Right forelimb (tissue), 1 donor: Measurements from ENCODE around the gene TAB2.
"Not testable (repeated sequence)": the region's sequence is repeated elsewhere in the genome, so short reads cannot be mapped to it uniquely, and the experiment has no call there.

Experiments
- DNase-seq: peaks from one replicate; pipeline ENCODE4 v3.0.0-alpha.2; 2018

TAB2 gene

DNA sequence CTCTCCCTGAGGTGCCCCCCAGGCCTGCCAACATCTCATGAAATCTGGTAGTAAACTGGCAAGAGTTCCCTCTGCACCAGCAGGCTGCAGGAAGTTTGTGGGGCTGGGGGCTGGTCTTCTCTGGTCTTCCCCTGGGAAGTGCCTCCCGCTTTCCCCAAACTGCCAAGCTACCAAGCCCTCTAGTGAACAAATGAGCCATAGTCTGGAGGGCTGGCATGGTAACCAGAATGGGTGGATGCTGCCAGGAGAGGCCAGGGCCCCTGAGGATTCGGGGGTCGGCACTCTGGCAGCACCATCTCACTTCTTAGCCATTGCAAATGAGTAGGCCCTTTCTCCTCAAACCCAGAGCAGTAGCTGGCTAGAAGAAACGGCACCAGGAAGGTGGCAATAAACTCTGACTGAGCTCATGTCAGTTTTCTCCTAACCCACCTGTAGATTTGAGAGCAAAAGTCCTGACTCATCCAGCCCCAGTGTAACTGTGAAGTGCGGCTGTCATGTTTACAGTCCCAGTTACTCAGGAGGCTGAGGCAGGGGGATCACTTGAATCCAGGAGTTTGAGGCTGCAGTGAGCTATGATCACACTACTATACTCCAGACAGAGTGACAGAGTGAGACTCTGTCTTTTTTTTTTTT lies 131.4 kb downstream of the TAB2 start:
- peak; percentile 32 for DNase-seq

DNA sequence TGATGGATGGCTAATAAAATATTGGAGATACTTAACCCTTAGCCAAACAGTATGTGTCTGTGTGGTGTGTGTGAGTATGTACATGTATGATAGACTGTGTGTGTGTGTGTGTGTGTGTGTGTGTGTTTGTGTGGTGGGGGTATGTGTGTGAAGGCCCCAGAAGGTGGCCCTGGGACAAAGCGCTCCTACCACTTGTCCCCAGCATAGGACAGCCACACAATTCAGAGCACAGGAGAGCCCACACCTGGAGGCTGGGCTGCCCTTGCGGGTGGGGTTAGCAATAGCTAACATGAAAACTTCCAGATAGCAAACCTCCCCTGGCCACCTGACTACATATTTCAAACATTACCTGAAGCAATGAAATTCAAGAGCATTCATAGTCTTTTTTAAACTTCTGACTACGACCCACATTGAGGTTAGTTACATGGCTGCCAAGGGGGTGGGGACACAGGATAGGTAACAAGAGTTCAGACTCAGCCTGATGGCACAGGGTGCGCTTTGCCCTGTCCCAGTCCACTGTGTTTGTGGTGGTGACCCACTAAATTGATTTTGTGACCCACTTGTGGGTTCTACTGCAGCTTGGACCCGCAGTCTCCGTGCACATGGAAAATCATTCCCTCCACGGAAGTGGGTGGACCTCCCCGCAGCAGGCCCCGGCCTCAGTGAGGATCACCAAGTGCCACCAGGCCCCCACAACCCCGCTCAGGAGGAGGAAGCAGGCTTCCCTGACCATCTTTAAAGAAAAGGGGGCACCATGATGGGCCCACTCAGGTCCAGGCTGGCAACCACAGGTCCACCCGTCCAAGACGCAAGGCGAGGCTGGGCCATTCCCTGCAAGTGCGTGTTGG lies 132.5 kb downstream of the TAB2 start:
- peak; percentile 33 for DNase-seq

DNA sequence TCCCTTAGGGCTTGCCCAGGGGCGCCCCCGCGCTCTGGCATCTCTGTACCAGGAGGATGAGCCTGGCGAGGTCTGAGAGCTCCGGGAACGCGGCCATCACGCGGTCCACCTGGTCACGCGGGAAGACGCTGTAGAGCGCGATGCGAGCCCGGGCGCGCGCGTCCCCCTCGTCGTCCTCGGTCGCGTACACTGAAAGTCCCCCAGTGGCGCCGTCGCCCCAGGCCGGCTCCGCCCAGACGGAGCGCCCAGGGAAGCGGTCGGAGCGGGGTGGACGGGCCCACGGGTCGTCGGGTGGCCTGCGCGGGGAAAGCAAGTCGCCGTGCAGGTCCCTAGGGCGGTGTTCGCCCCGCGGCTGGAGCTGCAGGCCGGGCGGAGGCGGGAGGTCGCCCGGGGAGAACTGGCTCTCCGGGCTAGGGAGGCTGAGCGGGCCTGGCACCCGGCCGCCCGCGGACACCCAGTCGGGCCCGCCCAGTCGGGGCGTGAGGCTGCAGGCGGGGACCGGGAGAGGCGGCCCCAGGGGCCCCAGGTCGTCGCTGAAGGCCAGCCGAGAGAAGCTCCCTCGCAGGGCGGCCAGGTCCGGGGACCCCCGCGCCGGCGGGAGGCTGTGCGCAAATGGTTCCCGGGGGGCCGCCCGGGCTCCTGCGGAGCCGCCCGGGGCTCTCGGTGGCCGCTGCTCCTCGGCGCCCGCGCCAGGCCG lies 133.3 kb downstream of the TAB2 start:
- peak; percentile 62 for DNase-seq

DNA sequence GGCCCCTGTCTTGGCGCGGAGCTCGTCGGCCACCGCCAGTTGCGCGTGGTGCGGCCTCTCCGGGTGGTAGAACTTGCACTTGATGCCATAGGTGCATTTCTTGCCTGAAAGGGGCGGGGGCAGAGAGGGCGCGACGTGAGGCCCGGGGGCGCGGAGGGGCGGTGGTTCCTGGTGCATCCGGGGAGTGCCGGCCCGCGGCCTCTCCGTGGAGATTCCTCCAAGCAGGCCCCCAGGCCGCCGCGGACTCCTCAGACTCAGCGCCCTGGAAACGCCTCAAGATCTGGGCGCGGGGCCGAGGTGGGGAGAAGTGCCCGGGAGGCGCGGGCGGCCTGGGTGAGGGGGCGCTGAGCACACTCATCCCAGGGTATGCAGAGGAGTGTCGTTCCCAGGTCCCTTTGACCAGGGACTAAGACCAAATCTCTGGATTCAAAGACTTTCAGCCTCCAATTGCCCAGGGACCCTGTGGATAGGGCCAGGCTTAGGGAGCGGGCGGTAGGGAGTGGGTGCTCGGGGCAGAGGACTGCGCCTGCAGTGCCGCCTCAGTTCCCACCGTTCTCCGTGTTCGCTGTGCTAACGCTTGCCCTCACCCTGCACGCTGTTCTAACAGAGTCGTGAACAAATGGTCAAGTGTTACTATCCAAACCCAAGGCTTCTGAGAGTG lies 134.0 kb downstream of the TAB2 start:
- peak; percentile 40 for DNase-seq

DNA sequence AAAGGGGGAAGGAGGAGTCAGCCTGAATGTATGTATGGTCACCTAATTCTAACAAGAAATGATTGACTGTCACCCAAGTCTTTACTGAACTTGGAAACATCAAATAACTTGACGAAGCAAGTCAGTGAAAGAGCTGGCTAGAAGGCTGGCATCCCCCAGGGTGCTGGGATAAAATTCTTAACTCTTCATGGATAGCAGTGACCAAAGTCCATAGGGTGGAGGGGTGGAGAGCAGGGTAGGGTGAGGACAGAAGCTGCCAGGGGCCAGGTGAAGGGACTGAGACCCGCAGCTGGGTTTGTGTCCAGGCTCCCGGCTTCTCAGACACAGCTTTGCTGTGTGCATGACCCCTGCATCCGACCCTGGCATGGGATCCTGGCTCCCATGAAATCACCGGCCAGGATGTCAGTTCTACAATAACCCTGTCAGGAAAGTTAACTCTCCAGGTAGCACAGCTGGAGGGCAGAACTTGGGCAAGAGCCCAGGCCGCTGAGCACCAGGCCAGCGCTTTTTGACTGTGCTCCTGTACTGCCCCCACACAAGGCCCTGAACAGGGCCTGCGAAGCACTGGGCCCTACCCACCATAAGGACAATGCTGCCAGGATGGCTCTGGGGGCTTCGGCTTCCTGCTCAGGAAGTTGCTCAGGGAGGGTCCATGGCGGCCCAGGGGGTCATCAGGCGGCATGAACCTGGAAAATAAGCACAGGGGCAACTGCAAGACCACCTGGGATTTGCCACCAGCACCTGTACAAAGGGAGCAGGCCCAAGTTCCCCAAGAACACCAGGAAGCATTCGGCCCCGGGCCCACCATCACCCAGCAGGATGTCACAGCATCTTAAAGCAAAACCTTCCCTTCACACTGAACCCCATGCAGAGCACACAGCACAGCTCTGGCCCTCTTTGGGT lies 134.8 kb downstream of the TAB2 start:
- peak; percentile 20 for DNase-seq

DNA sequence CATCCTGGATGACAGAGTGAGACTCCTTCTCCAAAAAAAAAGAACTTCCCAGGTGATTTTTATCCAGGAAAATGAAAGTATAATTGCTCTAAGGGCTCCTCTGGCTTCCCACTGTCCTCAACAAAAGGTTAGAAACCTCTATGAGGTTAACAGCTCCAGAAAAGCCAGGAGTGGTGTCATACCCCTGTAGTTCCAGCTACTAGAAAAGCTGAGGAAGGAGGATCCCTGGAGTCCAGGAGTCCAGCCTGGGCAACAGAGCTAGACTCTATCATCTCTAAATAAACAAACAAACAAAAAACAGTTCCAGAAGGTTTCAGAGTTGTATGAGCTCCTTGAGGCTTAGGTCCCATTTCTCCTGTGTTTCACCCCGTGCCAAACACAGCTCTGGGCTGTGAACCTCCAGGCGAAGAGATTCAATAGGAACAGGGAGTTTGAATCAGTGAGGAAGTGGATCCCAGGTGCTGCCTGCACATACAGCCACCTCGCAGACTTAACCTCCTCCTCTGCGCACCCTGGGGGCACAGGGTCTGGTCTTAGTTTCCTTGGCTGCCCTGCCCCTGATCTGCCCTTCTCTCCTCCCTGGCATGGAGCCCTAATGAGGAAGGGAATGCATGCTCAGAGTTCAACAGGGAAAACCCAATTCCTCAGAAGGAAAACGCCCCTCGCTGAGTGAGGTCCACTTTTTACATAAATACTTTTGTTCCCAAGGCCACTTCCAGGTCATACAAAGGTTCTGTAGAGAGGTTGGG lies 136.3 kb downstream of the TAB2 start:
- peak; percentile 42 for DNase-seq

DNA sequence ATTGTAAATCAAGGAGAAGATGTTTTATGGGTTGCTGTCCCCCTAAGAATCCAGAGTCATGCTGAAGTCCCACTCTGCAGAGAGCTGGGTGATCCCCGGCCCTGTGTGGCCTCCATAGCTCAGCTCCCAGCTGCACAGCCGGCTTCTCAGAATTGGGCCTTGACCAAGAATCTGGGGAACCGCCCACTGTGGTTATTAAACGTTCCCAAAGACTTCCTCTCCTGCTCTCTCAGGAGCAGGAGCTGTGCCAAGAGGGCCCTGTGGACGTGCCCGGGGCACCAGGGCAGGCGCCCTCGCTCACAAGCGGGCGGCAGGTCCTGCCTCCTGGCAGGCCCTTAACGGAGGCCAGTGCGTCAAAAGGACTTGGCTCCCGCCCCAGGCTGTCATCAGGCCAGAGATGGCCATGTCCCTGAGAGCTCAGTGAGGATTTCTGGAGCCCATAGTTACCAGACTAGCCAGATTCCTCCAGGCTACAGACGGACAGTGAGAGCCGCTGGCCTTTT lies 136.9 kb downstream of the TAB2 start:
- peak; percentile 88 for DNase-seq

DNA sequence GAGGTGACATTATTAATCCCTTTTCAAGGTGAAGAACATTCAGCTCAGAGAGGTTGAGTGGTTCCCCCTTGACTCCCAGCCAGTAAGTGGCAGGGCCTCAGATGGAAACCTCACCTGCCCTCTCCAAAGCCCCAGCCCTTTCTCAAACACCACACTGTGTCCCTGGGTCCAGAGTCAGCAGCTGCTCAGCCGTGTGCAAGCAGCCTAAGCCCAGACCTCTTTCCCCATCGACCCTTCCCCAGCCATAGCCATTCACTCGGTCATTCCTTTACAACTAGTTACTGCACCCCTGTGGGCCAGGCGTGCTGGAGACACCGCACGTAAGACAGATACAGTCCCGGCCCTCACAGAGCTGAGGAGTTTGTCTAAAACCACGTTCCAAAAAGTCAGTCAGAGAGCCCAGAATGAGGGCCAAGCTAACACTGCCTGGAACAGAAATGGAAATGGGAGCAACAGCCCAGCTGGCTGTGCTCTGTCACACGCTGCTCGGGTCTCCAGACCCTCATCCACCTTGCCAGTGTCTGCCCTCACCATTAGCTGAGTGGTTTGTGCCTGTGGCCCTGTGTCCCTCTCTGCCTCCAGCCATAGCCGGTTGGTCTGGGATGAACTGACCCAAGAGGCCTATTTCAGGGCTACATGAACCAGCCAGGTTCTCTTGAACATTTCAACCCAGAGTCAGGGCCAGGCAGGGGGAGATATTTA lies 137.7 kb downstream of the TAB2 start:
- DNase-seq = peak; percentile 44

DNA sequence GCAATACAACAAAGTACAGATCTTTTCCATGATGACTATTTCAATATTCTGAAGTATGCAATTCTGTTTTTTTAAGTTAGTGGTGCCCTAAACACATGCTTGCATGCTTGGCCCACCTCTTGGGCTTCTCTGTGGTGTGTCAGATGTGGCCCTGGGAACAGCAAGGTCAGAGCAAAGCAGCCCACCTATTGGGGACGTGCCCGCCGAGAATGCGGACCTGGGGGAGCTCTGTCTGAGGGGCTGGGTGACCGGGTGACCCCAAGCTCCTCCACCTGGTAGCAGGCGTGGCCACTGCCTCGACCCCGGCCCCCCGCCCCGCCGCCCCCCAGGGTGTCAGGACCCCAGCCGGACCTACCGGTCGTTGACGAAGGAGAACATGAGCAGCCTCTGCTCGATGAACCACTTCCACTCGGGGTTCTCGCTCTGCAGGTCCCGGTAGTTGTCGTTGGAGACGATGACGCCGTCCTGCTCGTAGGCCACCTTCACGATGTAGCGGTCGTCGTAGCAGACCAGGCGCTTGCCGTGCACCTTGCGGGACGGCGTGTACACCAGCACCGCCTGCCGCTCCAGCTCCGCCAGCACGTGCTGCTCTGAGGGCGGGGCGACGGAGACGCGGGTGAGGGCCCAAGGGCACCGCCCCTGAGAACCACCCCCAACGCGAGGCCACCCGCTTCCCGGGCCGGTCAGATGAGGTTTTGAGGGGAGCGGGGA lies 139.0 kb downstream of the TAB2 start:
- DNase-seq = peak; percentile 28

DNA sequence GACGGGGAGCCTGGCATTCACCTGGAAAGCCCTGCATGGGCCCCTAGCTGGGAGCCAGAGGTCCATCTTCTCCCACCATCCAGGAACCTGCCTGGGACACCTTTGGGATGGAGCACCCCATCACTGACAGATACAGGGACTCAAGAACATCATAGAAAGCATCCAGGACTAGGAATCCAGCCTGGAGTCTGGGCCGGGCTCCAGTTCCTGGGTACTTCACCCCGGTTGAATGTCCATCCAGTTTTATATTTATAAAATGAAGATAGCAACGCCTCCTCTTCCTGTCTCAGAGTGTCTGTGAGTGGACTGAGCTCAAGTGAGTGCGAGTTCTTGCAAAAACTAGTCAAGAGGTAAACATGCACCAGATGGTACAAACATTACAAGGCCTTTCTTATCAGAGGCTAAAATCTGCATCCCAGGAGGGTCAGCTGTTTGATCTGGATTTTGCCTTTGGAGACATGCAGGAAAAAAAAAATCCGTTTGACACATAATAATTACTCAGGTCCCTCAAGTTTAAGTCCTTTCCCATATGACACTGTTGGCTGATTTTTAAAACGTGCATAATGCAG lies 139.9 kb downstream of the TAB2 start:
- DNase-seq = no peak

DNA sequence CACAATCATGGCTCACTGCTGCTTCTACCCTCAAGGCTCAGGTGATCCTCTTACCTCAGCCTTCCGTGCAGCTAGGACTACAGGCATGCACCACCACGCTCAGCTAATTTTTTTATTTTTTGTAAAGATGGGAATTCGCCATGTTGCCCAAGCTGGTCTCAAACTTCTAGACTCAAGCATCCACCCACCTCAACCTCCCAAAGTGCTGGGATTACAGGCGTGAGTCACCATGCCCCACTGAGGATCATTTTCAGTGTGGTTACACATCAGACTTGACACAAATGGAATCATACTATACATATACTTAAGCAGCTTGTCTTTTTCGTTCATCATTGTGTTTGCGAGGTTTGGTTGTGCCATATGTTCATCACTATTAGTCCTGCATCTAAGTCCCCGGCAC lies 140.7 kb downstream of the TAB2 start:
- DNase-seq = no peak

DNA sequence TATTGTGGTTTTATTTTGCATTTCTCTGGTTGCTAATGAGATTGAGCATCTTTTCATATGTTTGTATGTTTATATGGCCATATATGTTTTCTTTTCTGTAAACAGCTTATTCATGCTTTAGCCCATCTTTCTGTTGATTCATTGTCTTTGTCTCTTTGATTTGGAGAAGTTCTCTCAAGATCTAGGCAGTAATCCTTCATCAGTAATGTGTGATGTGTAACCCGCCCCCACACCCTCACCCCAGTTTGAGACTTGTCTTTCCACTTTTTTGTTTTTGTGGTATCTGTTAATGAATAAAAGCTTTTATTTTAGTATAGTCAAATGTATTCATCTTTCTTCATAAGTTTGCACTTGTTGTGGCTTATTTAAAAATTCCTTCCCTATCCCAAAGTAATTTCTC lies 141.3 kb downstream of the TAB2 start:
- no peak for DNase-seq

DNA sequence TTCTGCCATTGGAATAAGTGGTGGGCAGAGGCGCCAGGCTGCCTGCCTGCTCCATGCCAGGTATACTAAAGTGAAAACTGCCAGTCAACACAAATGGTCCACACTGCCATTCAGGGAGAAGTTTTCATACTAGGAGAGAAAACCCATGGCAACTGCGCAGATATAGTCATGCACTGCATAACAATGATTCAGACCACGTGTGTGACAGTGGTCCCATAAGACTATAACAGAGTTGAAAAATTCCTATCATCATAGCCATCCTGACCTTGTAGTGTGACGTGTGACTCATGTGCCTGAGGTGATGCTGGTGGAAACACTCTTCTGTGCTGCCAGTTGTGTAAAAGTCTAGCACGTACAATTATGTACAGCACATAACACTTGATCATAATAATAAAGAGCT lies 142.2 kb downstream of the TAB2 start:
- no peak for DNase-seq

DNA sequence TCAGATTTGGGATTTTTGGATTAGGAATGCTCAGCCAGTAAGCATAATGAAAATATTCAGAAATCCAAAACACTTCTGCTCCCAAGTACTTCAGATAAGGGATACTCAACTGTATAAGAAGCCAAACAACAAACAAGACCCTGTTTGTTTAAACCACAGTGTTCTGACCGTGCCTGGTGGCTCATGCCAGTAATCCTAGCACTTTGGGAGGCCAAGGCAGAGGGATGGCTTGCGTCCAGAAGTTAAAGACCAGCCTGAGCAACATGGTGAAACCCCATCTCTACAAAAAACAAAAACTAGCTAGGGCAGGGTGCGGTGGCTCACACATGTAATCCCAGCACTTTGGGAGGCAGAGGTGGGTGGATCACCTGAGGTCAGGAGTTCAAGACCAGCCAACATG lies 142.7 kb downstream of the TAB2 start:
- DNase-seq = not testable (repeated sequence)
